HG02852 (cell line): Measurements from ENCODE around the gene MAP3K12.
"Not testable (repeated sequence)": the region's sequence is repeated elsewhere in the genome, so short reads cannot be mapped to it uniquely, and the experiment has no call there.

Source experiments
- ATAC-seq: cut with Tn5 transposase; IDR thresholded peaks from one replicate; pipeline ENCODE4 v1.9.1; 2021; ENCODE audit warnings: mild to moderate bottlenecking, moderate library complexity; ENCODE audit not compliant: unreplicated experiment

Gene MAP3K12

GRCh38 chr12:53492830-53493609, 6.2 kb downstream of the MAP3K12 start:
- ATAC-seq: peak; percentile 89

DNA sequence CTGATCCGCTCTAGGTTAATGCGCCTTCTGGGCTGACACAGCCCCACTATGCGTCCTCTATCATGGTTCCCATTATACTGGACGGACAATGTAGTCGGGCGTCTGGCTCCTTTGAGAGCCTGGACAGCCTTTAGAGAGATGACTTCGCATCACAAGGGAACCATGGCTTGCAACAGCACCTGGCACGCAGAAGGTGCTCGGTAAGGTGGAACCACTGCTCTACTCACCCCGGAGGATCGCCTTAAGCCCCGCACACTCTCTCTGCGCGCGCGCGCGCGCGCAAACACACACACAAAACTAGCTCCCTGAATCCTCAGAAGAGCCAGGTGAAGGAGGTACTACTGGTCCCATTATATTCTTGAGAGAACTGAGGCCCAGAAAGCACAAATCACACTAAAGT, 7.1 kb downstream of the MAP3K12 start:
- ATAC-seq: no peak

DNA sequence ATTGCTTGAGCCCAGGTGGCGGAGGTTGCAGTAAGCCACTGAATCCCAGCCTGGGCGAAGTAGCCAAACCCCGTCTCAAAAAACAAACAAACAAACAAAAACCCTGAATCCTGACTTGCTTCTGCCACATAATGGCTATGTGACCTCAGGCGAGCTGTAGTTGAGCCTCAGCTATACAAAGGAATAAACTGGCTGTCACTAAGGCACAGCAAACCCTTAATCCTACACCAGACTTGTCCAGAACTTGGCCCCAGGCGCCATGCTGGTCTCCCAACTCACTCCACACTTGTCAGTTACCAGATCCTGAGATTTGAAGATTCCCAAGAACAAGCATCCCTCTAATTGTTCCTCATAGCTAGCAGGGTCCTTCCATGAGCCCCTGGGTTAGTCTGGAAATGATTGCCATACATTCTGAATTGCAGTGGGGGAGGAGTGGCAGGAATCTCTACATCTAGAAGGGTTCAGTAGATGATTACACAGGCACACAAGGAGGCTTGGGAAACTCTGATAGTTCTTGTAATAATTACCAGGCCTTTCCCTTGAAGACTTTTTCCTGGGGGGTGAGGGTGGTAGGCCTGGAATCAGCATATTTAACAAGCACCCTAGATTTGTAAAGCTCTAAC, 9.9 kb downstream of the MAP3K12 start:
- ATAC-seq: no peak

DNA sequence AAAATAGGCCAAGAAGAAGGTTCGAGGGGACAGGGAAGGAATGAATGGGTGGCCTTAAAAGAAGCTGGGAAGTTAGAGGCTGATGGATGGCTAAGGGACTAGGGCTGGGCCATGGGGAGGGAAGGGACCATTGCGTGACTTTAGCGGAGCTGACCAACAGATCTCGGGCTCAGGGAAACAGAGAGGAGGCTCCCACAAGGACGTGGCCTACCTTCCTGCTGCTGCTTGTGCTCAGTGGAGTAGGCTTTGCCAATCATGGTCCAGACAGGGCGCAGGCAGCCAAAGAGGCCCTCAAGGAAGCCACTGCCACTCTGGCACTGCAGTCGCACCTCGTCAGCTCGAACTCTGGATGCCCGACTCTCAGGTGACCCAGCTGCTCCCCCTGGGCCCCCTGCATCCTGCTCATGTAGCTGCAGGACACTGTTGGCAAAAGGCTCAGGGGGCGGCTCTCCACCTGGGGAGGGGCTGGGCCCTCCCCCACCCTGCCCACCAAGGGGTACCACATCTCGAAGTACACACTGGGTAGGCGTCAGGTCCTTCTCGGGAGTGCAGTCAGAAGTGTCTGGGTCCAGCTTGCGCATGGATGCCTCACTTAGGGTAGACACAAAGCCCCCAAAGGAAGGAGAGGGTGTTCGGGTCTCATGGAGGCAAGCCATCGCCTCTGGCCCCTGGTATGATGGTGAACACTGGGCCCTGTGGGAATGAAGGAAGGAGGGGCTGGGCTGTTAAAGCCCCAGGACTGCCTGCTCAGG, 12.3 kb downstream of the MAP3K12 start:
- ATAC-seq: no peak

GRCh38 chr12:53485955-53486735, 13.1 kb downstream of the MAP3K12 start:
- no peak for ATAC-seq

DNA sequence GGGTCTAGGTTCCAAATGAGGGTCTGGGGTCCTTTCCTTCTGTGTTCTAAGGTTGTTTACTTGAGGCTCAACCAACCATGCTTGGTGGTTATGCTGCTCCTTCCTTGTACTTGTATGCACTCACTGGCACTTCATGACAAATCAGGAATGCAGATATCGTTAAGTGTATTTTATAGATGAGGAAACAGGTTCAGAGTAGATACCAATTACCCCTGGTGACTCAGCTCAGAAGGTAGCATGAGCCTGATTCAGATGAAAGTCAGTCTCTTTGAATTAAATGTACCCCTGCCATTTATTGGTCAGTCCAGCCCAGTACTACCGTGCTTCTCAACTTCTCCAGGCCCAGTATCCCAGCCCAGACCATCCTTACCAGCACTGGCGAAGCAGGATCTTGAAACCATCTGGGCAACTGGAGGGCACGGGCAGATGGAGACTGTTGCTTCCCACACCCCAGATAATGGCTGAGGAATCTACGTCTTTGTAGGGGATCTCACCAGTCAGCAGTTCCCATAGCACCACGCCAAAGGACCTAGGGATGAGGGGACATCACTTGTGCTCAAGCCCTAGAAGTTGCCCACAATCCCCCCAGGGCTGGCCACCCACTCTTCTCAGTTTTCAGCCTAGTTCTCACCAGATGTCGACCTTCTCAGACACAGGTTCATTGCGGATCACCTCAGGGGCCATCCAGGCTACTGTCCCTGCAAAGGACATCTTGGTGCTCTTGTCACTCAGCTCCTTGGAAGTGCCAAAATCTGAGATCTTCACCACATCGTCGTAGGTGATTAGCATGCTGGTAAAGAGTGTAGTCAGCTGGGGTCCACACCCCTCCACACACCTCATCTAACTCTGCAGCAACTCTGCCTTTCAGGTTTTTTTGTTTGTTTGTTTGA, 14.3 kb downstream of the MAP3K12 start:
- ATAC-seq: no peak

- no peak for ATAC-seq
Measured at GRCh38 chr12:53483979-53484377, 15.3 kb downstream of the MAP3K12 start.

GRCh38 chr12:53483225-53483978, 15.9 kb downstream of the MAP3K12 start:
- ATAC-seq: no peak

- ATAC-seq: no peak
Measured at GRCh38 chr12:53482626-53483168, 16.6 kb downstream of the MAP3K12 start.

DNA sequence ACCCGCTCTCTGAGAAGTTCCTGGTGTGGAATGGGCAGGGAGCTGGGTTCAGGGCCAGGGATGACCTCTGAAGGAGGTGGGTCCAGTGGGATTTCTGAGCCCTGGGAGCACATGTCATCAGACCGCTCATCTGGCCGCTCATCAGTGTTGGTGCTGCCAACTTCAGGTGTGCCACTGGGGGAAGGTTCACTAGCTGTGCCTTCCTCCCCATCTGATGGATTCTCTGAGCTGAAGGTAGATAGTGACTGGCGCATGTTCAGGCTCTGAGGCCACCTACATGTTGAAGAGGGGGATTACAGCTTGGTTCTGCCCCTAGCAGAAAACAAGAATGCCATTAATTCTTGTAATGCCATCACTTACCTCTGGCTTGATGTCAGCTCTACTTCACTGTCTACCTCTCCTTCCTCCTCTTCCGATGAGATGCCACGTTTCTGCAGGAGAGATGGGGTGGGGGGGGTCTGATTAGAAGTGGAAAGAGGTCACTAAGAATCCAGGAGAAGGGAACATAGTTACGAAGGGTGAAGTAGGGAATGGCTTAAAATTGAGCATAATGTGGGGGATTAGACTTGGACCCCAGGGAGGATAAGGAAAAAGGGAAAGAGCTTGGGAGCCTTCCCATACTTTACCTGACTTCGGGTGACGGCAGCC, 17.2 kb downstream of the MAP3K12 start:
- no peak for ATAC-seq

- not testable (repeated sequence) for ATAC-seq
Measured at GRCh38 chr12:53481458-53481857, 17.8 kb downstream of the MAP3K12 start.

- no peak for ATAC-seq
Measured at GRCh38 chr12:53480491-53481442, 18.5 kb downstream of the MAP3K12 start.

- ATAC-seq: no peak
Measured at GRCh38 chr12:53479331-53479730, 19.9 kb downstream of the MAP3K12 start.

- ATAC-seq: no peak
Measured at GRCh38 chr12:53478865-53479264, 20.4 kb downstream of the MAP3K12 start.

DNA sequence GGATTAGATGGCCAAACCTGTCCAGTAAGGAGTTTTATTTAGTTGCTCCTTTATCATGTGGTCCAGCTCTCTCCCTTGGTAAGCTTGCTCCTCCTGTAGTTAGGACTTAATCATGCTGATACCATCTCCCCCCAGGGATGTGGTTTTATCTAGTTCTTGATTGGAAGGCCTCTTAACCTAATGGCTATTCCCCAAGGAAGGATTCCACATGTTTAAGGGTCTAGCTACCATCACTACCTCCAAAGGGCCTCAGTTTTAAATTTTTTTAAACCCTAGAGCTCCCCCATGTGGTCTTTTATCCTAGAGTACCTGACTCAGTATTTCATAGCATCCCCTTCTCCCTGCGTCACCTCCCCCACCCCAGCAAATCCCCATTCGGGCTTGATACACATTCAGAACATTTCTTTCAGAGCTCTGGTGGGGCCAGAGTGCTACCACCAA, 22.5 kb downstream of the MAP3K12 start:
- ATAC-seq: no peak

DNA sequence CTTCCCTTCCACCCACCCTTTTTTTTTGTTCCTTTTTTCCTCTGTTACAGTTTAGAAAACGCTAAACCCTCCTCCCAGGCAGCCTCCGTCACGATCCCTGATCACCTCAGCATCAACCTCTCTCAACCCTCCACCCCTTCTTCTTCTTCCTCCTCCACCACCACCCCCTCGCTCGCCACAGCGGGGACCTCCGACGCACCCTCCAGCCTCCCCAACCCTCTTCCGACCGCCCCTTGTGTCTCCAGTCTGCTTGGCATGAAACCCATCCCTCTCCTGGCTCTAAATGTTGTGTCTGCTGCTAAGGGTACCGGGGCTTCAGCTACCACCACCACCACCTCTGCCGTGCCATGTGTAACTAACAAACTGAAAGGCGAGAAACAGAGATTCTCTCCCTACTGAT, 24.4 kb downstream of the MAP3K12 start:
- no peak for ATAC-seq

- ATAC-seq: no peak
Measured at GRCh38 chr12:53474077-53474476, 25.2 kb downstream of the MAP3K12 start.
